Loucy (cell line): ENCODE data around the gene VPS45.

Experiments
- H2AFZ ChIP-seq: fragments of 200-600 bp; sonication (generic); 2 replicates; pipeline ENCODE4 v1.6.0; 2016; ENCODE audit warnings: antibody characterized with exemption, mild to moderate bottlenecking, low read length, moderate library complexity
- H3F3A ChIP-seq: fragments of 200-600 bp; 2 replicates; pipeline ENCODE4 v1.6.0; 2016; ENCODE audit warnings: antibody characterized with exemption, low read depth, mild to moderate bottlenecking
- H3K27me3 ChIP-seq: fragments of 200-600 bp; sonication (generic); 2 replicates; pipeline ENCODE4 v1.6.1; 2014; ENCODE audit warnings: low read length, mild to moderate bottlenecking; ENCODE audit not compliant: insufficient read depth, poor library complexity, severe bottlenecking
- H3K36me3 ChIP-seq: fragments of 200-600 bp; sonication (generic); 2 replicates; pipeline ENCODE4 v1.6.1; 2016; ENCODE audit warnings: low read length; ENCODE audit not compliant: insufficient read depth
- H3K4me1 ChIP-seq: fragments of 200-600 bp; sonication (generic); 2 replicates; pipeline ENCODE4 v1.5.1; 2014; ENCODE audit warnings: low read length, mild to moderate bottlenecking; ENCODE audit not compliant: insufficient read depth, poor library complexity, severe bottlenecking
- H3K4me2 ChIP-seq: fragments of 200-600 bp; sonication (generic); 2 replicates; pipeline ENCODE4 v1.6.0; 2014; ENCODE audit warnings: antibody characterized with exemption, low read length, low read depth, mild to moderate bottlenecking; ENCODE audit not compliant: poor library complexity, severe bottlenecking
- H3K4me3 ChIP-seq: fragments of 200-600 bp; sonication (generic); 2 replicates; pipeline ENCODE4 v1.5.1; 2014; ENCODE audit warnings: low read length, mild to moderate bottlenecking, mixed read lengths; ENCODE audit not compliant: poor library complexity, severe bottlenecking
- H3K79me2 ChIP-seq: fragments of 200-600 bp; sonication (generic); 2 replicates; pipeline ENCODE4 v1.6.1; 2014; ENCODE audit warnings: low read length; ENCODE audit not compliant: insufficient read depth
- H3K9ac ChIP-seq: fragments of 200-600 bp; sonication (generic); 2 replicates; pipeline ENCODE4 v1.6.0; 2014; ENCODE audit warnings: mild to moderate bottlenecking, low read depth, low read length, moderate library complexity; ENCODE audit not compliant: poor library complexity, severe bottlenecking
- H3K9me2 ChIP-seq: fragments of 200-600 bp; sonication (generic); replicated peaks from 2 replicates; pipeline ENCODE4 v1.6.1; 2016; ENCODE audit warnings: low read depth, low read length, mixed read lengths
- H3K9me3 ChIP-seq: fragments of 200-600 bp; sonication (generic); 2 replicates; pipeline ENCODE4 v1.6.1; 2014; ENCODE audit warnings: mild to moderate bottlenecking, antibody characterized with exemption, low read length, low read depth; ENCODE audit not compliant: insufficient read depth
- H4K20me1 ChIP-seq: fragments of 200-600 bp; sonication (generic); 2 replicates; pipeline ENCODE4 v1.6.0; 2014; ENCODE audit warnings: antibody characterized with exemption, low read length, mild to moderate bottlenecking; ENCODE audit not compliant: insufficient read depth, poor library complexity, severe bottlenecking
- CTCF ChIP-seq: fragments of 200-600 bp; sonication (generic); conservative IDR thresholded peaks from 2 replicates; pipeline ENCODE4 v1.5.1; 2014; ENCODE audit warnings: mild to moderate bottlenecking, antibody characterized with exemption, low read length
- EZH2phosphoT487 ChIP-seq: fragments of 200-600 bp; IDR thresholded peaks from 2 replicates; pipeline ENCODE4 v1.6.1; 2018; ENCODE audit warnings: antibody characterized with exemption, mild to moderate bottlenecking, moderate library complexity, borderline replicate concordance

Gene VPS45

GRCh38 chr1:150066838-150067183 is 765 bp upstream of the VPS45 start:
- Histone ChIP-seq H3K9ac (peak overlapping the region; percentile 83), H3K9me3 (no peaks in the 10 kb centered on the region), H4K20me1 (no peaks in the 10 kb centered on the region), H3K4me2 (peak overlapping the region; percentile 88), H3K36me3 (no peaks in the 10 kb centered on the region), H2AFZ (peak overlapping the region; percentile 98), H3K4me1 (peaks cover 31% of the 10 kb centered on the region), H3K27me3 (no peaks in the 10 kb centered on the region), H3F3A (no peaks in the 10 kb centered on the region), H3K9me2 (no peaks in the 10 kb centered on the region), H3K79me2 (peaks cover 31% of the 10 kb centered on the region), H3K4me3 (peak overlapping the region; percentile 82)
- TF ChIP-seq EZH2phosphoT487, result no peak
- no peak for TF ChIP-seq CTCF

- peak overlapping the region; percentile 83 for H3K9ac ChIP-seq
- peak overlapping the region; percentile 98 for H2AFZ ChIP-seq
- H3K4me3 ChIP-seq, result peak overlapping the region; percentile 82
- H4K20me1 ChIP-seq, result no peaks in the 10 kb centered on the region
- no peaks in the 10 kb centered on the region for H3K9me3 ChIP-seq
- no peaks in the 10 kb centered on the region for H3K9me2 ChIP-seq
- H3K4me1 ChIP-seq, result peaks cover 31% of the 10 kb centered on the region
- no peaks in the 10 kb centered on the region for H3K27me3 ChIP-seq
- H3K79me2 ChIP-seq, result peaks cover 31% of the 10 kb centered on the region
- H3K4me2 ChIP-seq, result peak overlapping the region; percentile 88
- no peaks in the 10 kb centered on the region for H3K36me3 ChIP-seq
- H3F3A ChIP-seq, result no peaks in the 10 kb centered on the region
- no peak for TF ChIP-seq CTCF
- TF ChIP-seq EZH2phosphoT487, result no peak
Measured at GRCh38 chr1:150068109-150068435, 496 bp downstream of the VPS45 start.

- H3K9ac ChIP-seq, result peak overlapping the region; percentile 48
- H3K36me3 ChIP-seq, result no peaks in the 10 kb centered on the region
- no peaks in the 10 kb centered on the region for H3K27me3 ChIP-seq
- no peaks in the 10 kb centered on the region for H4K20me1 ChIP-seq
- peaks cover 31% of the 10 kb centered on the region for H3K4me1 ChIP-seq
- H3K4me2 ChIP-seq, result peak overlapping the region; percentile 88
- no peaks in the 10 kb centered on the region for H3K9me2 ChIP-seq
- peaks cover 31% of the 10 kb centered on the region for H3K79me2 ChIP-seq
- no peaks in the 10 kb centered on the region for H3K9me3 ChIP-seq
- H3F3A ChIP-seq, result no peaks in the 10 kb centered on the region
- peak overlapping the region; percentile 36 for H3K4me3 ChIP-seq
- no peak overlapping the region for H2AFZ ChIP-seq
- no peak for TF ChIP-seq EZH2phosphoT487
Measured at GRCh38 chr1:150069923-150070322, 2.3 kb downstream of the VPS45 start.

- H3K9me2 ChIP-seq, result no peaks in the 10 kb centered on the region
- peaks cover 17% of the 10 kb centered on the region for H3K4me1 ChIP-seq
- H3K79me2 ChIP-seq, result peaks cover 18% of the 10 kb centered on the region
- no peak overlapping the region for H3K9ac ChIP-seq
- H3F3A ChIP-seq, result no peaks in the 10 kb centered on the region
- TF ChIP-seq EZH2phosphoT487 (no peak), CTCF (peak; percentile 73)
- no peaks in the 10 kb centered on the region for H3K9me3 ChIP-seq
- no peak overlapping the region for H2AFZ ChIP-seq
- H3K36me3 ChIP-seq, result peaks cover 4% of the 10 kb centered on the region; the same call in 1 of the 2 replicates
- no peaks in the 10 kb centered on the region for H3K27me3 ChIP-seq
- H3K4me2 ChIP-seq, result no peak overlapping the region
- H3K4me3 ChIP-seq, result no peak overlapping the region
- no peaks in the 10 kb centered on the region for H4K20me1 ChIP-seq
Measured at GRCh38 chr1:150072959-150073358, 5.4 kb downstream of the VPS45 start.
